GM12891 (cell line): Measurements from ENCODE around the gene KAZN.

ENCODE experiments used
- POLR2A ChIP-seq: IDR thresholded peaks from 2 replicates; pipeline ENCODE4 v1.6.1; 2011; ENCODE audit warnings: low read depth, low read length, control low read depth
- POLR2AphosphoS5 ChIP-seq: IDR thresholded peaks from 2 replicates; pipeline ENCODE4 v1.6.1; 2011; ENCODE audit warnings: low read depth, low read length, control low read depth

GRCh38 chr1:14809191-14809981 lies 210.9 kb downstream of the KAZN start:
- TF ChIP-seq POLR2A (no peak), POLR2AphosphoS5 (no peak)
